Keratinocyte (primary cell): ENCODE measurements around the gene MSRB2. TPM values are rescaled to one million over a fixed set of nuclear protein-coding genes. Genes with fewer than 3 reads are reported as not detected.

Source experiments
- DNase-seq: peaks from one replicate; pipeline ENCODE4 v3.0.0-alpha.2; 2011; ENCODE audit warnings: low read depth, missing footprints, low spot score
- FAIRE-seq: peaks from 2 replicates; lab custom pipeline; 2011; peaks lifted over from hg19 to GRCh38; lab: Jason Lieb, UNC
- H2AFZ ChIP-seq: 2 replicates; pipeline ENCODE4 v1.6.0; 2012; ENCODE audit warnings: low read length, control low read depth, inconsistent platforms; ENCODE audit not compliant: control insufficient read depth
- H3K27ac ChIP-seq: 2 replicates; pipeline ENCODE4 v1.5.1; 2011; ENCODE audit warnings: low read length; ENCODE audit not compliant: control insufficient read depth, insufficient read depth
- H3K27me3 ChIP-seq: 3 replicates; pipeline ENCODE4 v1.6.0; 2011; ENCODE audit warnings: low read length; ENCODE audit not compliant: control insufficient read depth, insufficient read depth; ENCODE audit errors: extremely low read depth
- H3K36me3 ChIP-seq, 2 experiments: 2 replicates in 1 of 2; 3 replicates in 1 of 2; pipeline ENCODE4 v1.5.1; 2011; ENCODE audit warnings: low read length in 2 of 2, mild to moderate bottlenecking in 1 of 2; ENCODE audit not compliant: control insufficient read depth in 2 of 2, insufficient read depth in 2 of 2; ENCODE audit errors: extremely low read depth in 1 of 2
- H3K4me1 ChIP-seq: 3 replicates; pipeline ENCODE4 v1.5.1; 2011; ENCODE audit warnings: low read length; ENCODE audit not compliant: control insufficient read depth, insufficient read depth; ENCODE audit errors: extremely low read depth
- H3K4me2 ChIP-seq: 3 replicates; pipeline ENCODE4 v1.6.0; 2011; ENCODE audit warnings: low read depth, low read length; ENCODE audit not compliant: control insufficient read depth, insufficient read depth; ENCODE audit errors: extremely low read depth
- H3K4me3 ChIP-seq, 3 experiments: fragments of 200-600 bp in 1 of 3; sonication (generic) in 1 of 3; 2 replicates in 2 of 3; 3 replicates in 1 of 3; pipeline ENCODE4 v1.5.1; 2011 to 2016; ENCODE audit warnings: low read length in 3 of 3, mild to moderate bottlenecking in 3 of 3, control low read depth in 2 of 3, inconsistent platforms in 1 of 3, low read depth in 1 of 3, mixed read lengths in 1 of 3, mixed run types in 1 of 3, moderate library complexity in 1 of 3; ENCODE audit not compliant: control insufficient read depth in 2 of 3, insufficient read depth in 2 of 3; ENCODE audit errors: extremely low read depth in 1 of 3
- H3K79me2 ChIP-seq: 2 replicates; pipeline ENCODE4 v1.6.0; 2012; ENCODE audit warnings: low read length; ENCODE audit not compliant: control insufficient read depth, insufficient read depth
- H3K9ac ChIP-seq: 3 replicates; pipeline ENCODE4 v1.6.0; 2011; ENCODE audit warnings: low read length; ENCODE audit not compliant: control insufficient read depth, insufficient read depth; ENCODE audit errors: extremely low read depth
- H3K9me1 ChIP-seq: 3 replicates; pipeline ENCODE4 v1.6.0; 2011; ENCODE audit warnings: low read length; ENCODE audit not compliant: control insufficient read depth, insufficient read depth; ENCODE audit errors: extremely low read depth
- H3K9me3 ChIP-seq: 2 replicates; pipeline ENCODE4 v1.5.1; 2012; ENCODE audit warnings: low read depth, low read length; ENCODE audit not compliant: control insufficient read depth
- H4K20me1 ChIP-seq: 3 replicates; pipeline ENCODE4 v1.6.0; 2011; ENCODE audit warnings: low read length; ENCODE audit not compliant: control insufficient read depth, insufficient read depth; ENCODE audit errors: extremely low read depth
- CTCF ChIP-seq, 3 experiments: IDR thresholded peaks in 1 of 3; conservative IDR thresholded peaks in 1 of 3; optimal IDR thresholded peaks in 1 of 3; 2 replicates in 2 of 3; 3 replicates in 1 of 3; pipeline versions ENCODE3 to v1.5.1; 2011; ENCODE audit warnings: low read length in 3 of 3, mild to moderate bottlenecking in 3 of 3, moderate library complexity in 2 of 3, control low read depth in 1 of 3, inconsistent platforms in 1 of 3; ENCODE audit not compliant: insufficient read depth in 2 of 3; ENCODE audit errors: extremely low read depth in 1 of 3
- EZH2 ChIP-seq: IDR thresholded peaks from one replicate; pipeline ENCODE4 v1.6.1; 2012; ENCODE audit warnings: inconsistent platforms, mild to moderate bottlenecking, low read length, moderate library complexity
- dilution Hi-C: fragments of 300-500 bp; cut with MboI; formaldehyde crosslinking; loops from one replicate; pipeline ENCODE4 v1.7.0; 2020; ENCODE audit warnings: low sequenced_read_pairs; ENCODE audit not compliant: extremely low pct_ligation_motif_present
- polyA plus RNA-seq, 5 experiments: library from polyadenylated mRNA; depleted of rRNA in 3 of 5; stranded (reverse) in 3 of 5; stranded (forward) in 1 of 5; unstranded in 1 of 5; fragments of >200 nt; gene quantifications; 1 replicate in 1 of 5; 2 replicates in 3 of 5; 3 replicates in 1 of 5; pipeline versions ENCODE4 v1.2.1 to v1.2.3, GENCODE V29; 2011 to 2012; ENCODE audit warnings: missing spikeins in 2 of 5, low read depth in 1 of 5, low replicate concordance in 1 of 5

The MSRB2 gene
- polyA plus RNA-seq, 1 donor (not counting 4 experiments of a cell fraction or from before 2014, with no cell fraction given): 27.6 TPM

GRCh38 chr10:23075672-23076071 is 19.7 kb upstream of the MSRB2 start:
- Histone ChIP-seq H3K4me3 (no peak overlapping the region), H3K4me2 (no peak overlapping the region), H3K27me3 (peaks cover 7% of the 10 kb centered on the region), H3K36me3 (no peaks in the 10 kb centered on the region), H3K4me1 (peaks cover 4% of the 10 kb centered on the region), H4K20me1 (no peaks in the 10 kb centered on the region), H3K9me3 (no peaks in the 10 kb centered on the region), H3K79me2 (no peaks in the 10 kb centered on the region), H2AFZ (no peak overlapping the region), H3K9ac (no peak overlapping the region), H3K27ac (no peak overlapping the region), H3K9me1 (no peaks in the 10 kb centered on the region)
- TF ChIP-seq CTCF (optimal IDR thresholded peaks at IDR 0.05 in 1 of 3, IDR thresholded peaks at IDR 0.05 in 1 of 3, conservative IDR thresholded peaks at IDR 0.05 in 1 of 3; ENCODE audit: extremely low read depth in 1 of 3, insufficient read depth in 2 of 3, low read length in 3 of 3) (no peak), EZH2 (no peak)
- FAIRE-seq: no peak
- DNase-seq: no peak
- dilution Hi-C loops: no loop called here

GRCh38 chr10:23078114-23078513 is 17.3 kb upstream of the MSRB2 start:
- Histone ChIP-seq H4K20me1 (no peaks in the 10 kb centered on the region), H3K79me2 (no peaks in the 10 kb centered on the region), H3K4me3 (no peak overlapping the region), H3K36me3 (no peaks in the 10 kb centered on the region), H3K9me1 (no peaks in the 10 kb centered on the region), H3K9me3 (no peaks in the 10 kb centered on the region), H2AFZ (no peak overlapping the region), H3K4me1 (peaks cover 10% of the 10 kb centered on the region), H3K9ac (no peak overlapping the region), H3K4me2 (no peak overlapping the region), H3K27ac (no peak overlapping the region), H3K27me3 (peaks cover 7% of the 10 kb centered on the region)
- no peak for FAIRE-seq
- dilution Hi-C loops: no loop called here
- no peak for TF ChIP-seq EZH2
- no peak for TF ChIP-seq CTCF (optimal IDR thresholded peaks at IDR 0.05 in 1 of 3, IDR thresholded peaks at IDR 0.05 in 1 of 3, conservative IDR thresholded peaks at IDR 0.05 in 1 of 3; ENCODE audit: extremely low read depth in 1 of 3, insufficient read depth in 2 of 3, low read length in 3 of 3)
- DNase-seq: no peak
